ENCODE results near the gene PRXL2B. TPM values are rescaled to one million over a fixed set of nuclear protein-coding genes. Genes with fewer than 3 reads are reported as not detected.

PRXL2B gene
- total RNA-seq, 4 donors from 2014 or later: 0.52 to 2.7 (median 1.1) TPM

GRCh38 chr1:2605509-2606395 is 19.2 kb downstream of the PRXL2B start:
- TF ChIP-seq, protein P1, sequence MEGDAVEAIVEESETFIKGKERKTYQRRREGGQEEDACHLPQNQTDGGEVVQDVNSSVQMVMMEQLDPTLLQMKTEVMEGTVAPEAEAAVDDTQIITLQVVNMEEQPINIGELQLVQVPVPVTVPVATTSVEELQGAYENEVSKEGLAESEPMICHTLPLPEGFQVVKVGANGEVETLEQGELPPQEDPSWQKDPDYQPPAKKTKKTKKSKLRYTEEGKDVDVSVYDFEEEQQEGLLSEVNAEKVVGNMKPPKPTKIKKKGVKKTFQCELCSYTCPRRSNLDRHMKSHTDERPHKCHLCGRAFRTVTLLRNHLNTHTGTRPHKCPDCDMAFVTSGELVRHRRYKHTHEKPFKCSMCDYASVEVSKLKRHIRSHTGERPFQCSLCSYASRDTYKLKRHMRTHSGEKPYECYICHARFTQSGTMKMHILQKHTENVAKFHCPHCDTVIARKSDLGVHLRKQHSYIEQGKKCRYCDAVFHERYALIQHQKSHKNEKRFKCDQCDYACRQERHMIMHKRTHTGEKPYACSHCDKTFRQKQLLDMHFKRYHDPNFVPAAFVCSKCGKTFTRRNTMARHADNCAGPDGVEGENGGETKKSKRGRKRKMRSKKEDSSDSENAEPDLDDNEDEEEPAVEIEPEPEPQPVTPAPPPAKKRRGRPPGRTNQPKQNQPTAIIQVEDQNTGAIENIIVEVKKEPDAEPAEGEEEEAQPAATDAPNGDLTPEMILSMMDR (IDR thresholded peaks at IDR 0.05 in 4 of 5, conservative IDR thresholded peaks at IDR 0.05 in 1 of 5): no peak
- no peak for TF ChIP-seq POLR2A (IDR thresholded peaks at IDR 0.05)
- intact Hi-C loops (cut with DNase I; ENCODE audit: low total_unique reads): no loop called here

DNA sequence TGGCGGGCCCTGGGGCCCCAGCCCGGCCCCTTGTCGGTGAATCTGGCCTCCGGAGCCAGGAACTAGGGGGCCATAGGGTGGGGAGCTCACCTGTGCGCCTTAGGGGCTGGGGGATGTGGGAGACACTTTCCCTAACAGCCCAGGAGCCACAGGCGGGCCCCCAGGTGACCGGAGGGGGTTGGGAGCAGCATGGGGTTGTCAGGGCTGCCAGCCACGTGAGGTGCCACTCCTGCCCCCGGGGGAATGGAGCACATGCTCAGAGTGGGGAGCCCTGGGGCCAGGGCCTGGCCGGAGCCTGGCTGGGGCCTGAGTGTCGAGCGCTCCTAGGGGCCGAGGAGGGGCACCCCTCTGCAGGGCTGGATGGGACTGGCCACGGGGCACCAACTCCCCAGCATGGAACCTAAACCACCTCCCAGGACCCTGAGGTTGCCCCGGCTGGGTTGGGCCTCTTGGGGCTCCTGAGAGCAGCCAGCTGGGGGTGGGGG is 19.9 kb downstream of the PRXL2B start:
- Histone ChIP-seq H3K9me3 (no peaks in the 10 kb centered on the region), H3K27ac (no peak overlapping the region), H3K4me3 (no peak overlapping the region), H3K4me1 (no peaks in the 10 kb centered on the region), H3K36me3 (no peaks in the 10 kb centered on the region), H3K27me3 (peaks cover 18 to 25% (median 21%) of the 10 kb centered on the region in 3 donors)
- in situ Hi-C loops (cut with MboI; ENCODE audit: low sequenced_read_pairs in 4 of 4) (no loop called here), intact Hi-C loops (cut with DNase I; ENCODE audit: low total_unique reads) (no loop called here)
- ATAC-seq: no peak
- no peak for DNase-seq
- TF ChIP-seq, protein P1 (IDR thresholded peaks at IDR 0.05 in 4 of 5, conservative IDR thresholded peaks at IDR 0.05 in 1 of 5): no peak
- no peak for TF ChIP-seq POLR2A (IDR thresholded peaks at IDR 0.05)

More at GRCh38 chr1:2605509-2606395, 19.2 kb downstream of the PRXL2B start:
- ATAC-seq (no peak), DNase-seq (peak in 1 of 2 donors; percentile 8)
- H3K4me1 ChIP-seq: no peaks in the 10 kb centered on the region
- H3K27me3 ChIP-seq: peaks cover 16 to 18% (median 17%) of the 10 kb centered on the region in 3 donors
- H3K9me3 ChIP-seq: no peaks in the 10 kb centered on the region
- in situ Hi-C loops (cut with MboI; ENCODE audit: low sequenced_read_pairs in 4 of 4): no loop called here
- no peaks in the 10 kb centered on the region for H3K36me3 ChIP-seq
- no peak overlapping the region for H3K4me3 ChIP-seq
- H3K27ac ChIP-seq: no peak overlapping the region

GRCh38 chr1:2606881-2607621 is 20.5 kb downstream of the PRXL2B start:
- Histone ChIP-seq H3K4me1 (no peaks in the 10 kb centered on the region), H3K36me3 (no peaks in the 10 kb centered on the region), H3K4me3 (no peak overlapping the region), H3K27me3 (peaks cover 24 to 31% (median 25%) of the 10 kb centered on the region in 3 donors), H3K9me3 (no peaks in the 10 kb centered on the region), H3K27ac (no peak overlapping the region)
- intact Hi-C loops (cut with DNase I; ENCODE audit: low total_unique reads): no loop called here
- DNase-seq: no peak
- ATAC-seq: no peak
- TF ChIP-seq, protein P1 (IDR thresholded peaks at IDR 0.05 in 4 of 5, conservative IDR thresholded peaks at IDR 0.05 in 1 of 5): no peak
- no peak for TF ChIP-seq POLR2A (IDR thresholded peaks at IDR 0.05)
- in situ Hi-C loops (cut with MboI; ENCODE audit: low sequenced_read_pairs in 4 of 4): no loop called here

DNA sequence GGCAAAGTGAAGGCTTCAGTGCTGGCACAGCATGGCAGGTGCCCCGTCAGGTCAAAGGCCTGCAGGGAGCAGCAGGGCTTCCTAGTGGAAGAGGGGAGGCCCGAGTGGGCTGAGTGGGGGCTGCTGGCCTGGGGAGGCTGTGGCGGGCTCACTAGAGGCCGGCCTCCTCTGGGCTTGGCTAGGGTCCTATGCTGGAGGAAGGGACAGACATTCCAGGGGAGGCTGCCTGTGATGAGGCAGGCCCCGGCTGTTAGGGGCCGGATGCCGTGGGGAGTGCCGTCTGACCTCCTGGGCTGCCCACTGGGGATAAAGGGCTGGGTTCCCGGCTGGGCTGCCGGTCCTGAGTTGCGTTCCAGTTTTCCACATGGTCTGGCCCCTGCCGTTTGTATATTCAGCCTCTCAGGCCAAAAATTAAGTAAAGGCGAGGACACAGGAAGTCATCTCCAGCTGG is 21.1 kb downstream of the PRXL2B start:
- no peak overlapping the region for H3K27ac ChIP-seq
- H3K4me1 ChIP-seq: no peaks in the 10 kb centered on the region
- in situ Hi-C loops (cut with MboI; ENCODE audit: low sequenced_read_pairs in 4 of 4): no loop called here
- peaks cover 23 to 33% (median 27%) of the 10 kb centered on the region in 3 donors for H3K27me3 ChIP-seq
- no peak for TF ChIP-seq POLR2A (IDR thresholded peaks at IDR 0.05)
- TF ChIP-seq, protein P1 (IDR thresholded peaks at IDR 0.05 in 4 of 5, conservative IDR thresholded peaks at IDR 0.05 in 1 of 5): no peak
- no peak for ATAC-seq
- H3K9me3 ChIP-seq: no peaks in the 10 kb centered on the region
- no peak overlapping the region for H3K4me3 ChIP-seq
- intact Hi-C loops (cut with DNase I; ENCODE audit: low total_unique reads): no loop called here
- no peaks in the 10 kb centered on the region for H3K36me3 ChIP-seq
- DNase-seq: no peak

All from gastrocnemius medialis (tissue), 4 donors.